GM21737 (cell line): ENCODE results near the gene OR2T3.
"Not testable (repeated sequence)": the region's sequence is repeated elsewhere in the genome, so short reads cannot be mapped to it uniquely, and the experiment has no call there.

Experiments used
- ATAC-seq: cut with Tn5 transposase; IDR thresholded peaks from one replicate; pipeline ENCODE4 v1.9.1; 2021; ENCODE audit warnings: mild to moderate bottlenecking, moderate library complexity; ENCODE audit not compliant: unreplicated experiment

Gene OR2T3, protein sequence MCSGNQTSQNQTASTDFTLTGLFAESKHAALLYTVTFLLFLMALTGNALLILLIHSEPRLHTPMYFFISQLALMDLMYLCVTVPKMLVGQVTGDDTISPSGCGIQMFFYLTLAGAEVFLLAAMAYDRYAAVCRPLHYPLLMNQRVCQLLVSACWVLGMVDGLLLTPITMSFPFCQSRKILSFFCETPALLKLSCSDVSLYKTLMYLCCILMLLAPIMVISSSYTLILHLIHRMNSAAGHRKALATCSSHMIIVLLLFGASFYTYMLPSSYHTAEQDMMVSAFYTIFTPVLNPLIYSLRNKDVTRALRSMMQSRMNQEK

DNA sequence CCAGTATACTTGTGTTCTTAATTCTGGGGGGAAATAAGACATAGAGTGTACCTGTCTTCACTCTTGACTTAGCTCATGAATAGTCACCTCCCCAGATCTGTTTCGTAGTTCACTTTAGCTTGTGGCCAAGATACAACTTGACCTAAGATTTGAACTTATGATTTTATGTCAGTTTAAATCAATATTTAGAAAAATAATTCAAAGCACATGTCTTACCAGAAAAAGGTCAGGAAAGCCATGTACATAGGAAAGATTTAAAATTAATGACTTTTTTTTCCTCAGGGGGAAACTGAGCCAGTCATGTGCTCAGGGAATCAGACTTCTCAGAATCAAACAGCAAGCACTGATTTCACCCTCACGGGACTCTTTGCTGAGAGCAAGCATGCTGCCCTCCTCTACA is at the start of gene OR2T3:
Gene OR2T3, plus strand, starts transcription at position 301 of the 400 bp plus-strand sequence. Its CDS starts 0 bp downstream, at position 301.
- ATAC-seq = not testable (repeated sequence)

DNA sequence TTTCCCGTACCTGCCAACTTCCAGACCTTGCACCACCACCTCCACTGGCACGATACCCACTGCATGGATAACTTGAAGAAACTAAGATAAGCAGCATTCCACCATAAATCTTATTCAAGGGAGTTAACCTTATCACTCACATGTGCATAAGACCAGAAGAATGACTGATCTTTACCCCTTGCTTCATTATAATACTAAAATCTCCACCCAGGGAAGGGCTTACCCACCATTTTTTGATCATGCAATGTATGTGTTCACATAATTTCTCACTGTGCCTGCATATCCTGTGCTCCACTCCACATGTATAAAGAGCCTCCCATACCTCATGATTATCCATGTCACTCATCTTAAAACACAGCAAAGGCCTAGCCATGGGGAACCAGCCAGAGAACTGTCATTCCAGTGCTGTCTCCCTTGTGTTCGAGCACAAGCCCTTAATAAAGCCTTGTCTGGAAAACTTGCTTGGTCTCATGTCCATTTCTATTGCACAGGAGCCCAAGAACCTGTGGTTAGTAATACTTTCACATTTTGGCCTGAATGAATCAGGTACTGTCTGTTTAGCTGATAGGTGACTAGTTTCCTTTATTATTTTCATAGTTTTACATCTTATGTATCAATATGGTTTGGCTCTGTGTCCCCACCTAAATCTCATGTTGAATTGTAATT is 45.5 kb upstream of the OR2T3 start:
- ATAC-seq = peak; percentile 42

DNA sequence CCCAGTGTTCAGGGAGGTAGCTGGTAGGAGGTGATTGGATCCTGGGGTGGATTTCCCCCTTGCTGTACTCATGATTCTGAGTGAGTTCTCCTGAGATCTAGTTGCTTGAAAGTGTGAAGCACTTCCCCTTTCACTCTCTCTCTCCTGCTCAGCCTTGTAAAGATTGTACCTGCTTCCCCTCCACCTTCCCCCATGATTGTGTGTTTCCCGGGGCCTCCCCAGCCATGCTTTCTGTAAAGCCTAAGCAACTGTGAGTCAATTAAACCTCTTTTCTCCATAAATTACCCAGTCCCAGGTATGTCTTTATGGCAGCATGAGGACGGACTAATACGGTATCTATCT is 45.0 kb upstream of the OR2T3 start:
- ATAC-seq = peak; percentile 95

DNA sequence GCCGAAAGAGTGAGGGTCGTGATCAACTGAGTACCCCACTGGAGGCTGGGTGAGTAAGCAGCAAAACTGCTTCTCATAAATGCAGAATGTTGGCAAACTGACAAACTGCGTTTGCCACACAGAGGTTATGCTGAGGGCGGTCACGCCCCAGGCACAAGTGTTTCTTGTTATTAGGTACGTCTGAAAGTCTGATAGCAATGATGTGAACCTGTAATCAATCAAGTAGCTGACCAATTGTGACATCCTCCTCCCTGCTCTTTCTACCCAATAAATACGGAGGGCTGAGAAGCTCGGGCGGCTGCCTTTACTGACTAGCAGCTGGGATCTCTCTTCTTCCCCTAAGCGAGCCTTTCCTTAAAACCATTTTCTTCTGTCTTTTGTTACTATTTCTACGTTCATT is 41.5 kb upstream of the OR2T3 start:
- not testable (repeated sequence) for ATAC-seq

DNA sequence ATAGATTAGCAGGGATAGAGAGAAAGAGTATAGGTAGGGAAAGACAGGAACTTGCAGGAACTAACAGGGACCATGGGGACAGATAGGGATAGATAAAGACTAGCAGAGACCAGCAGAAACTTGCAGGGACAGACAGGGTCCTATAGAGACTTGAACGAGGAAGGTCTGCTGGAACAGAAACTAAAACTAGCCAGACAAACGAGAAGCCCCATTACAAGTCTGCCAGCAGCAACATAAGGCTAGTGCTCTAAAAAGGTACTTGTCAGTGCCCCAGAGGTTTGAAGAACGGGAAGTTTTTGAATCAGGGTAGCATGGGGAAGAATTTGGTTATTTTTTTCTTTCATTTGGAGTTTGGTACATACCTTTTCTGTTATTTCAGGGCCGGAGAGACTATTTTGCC is 41.0 kb upstream of the OR2T3 start:
- ATAC-seq = not testable (repeated sequence)

DNA sequence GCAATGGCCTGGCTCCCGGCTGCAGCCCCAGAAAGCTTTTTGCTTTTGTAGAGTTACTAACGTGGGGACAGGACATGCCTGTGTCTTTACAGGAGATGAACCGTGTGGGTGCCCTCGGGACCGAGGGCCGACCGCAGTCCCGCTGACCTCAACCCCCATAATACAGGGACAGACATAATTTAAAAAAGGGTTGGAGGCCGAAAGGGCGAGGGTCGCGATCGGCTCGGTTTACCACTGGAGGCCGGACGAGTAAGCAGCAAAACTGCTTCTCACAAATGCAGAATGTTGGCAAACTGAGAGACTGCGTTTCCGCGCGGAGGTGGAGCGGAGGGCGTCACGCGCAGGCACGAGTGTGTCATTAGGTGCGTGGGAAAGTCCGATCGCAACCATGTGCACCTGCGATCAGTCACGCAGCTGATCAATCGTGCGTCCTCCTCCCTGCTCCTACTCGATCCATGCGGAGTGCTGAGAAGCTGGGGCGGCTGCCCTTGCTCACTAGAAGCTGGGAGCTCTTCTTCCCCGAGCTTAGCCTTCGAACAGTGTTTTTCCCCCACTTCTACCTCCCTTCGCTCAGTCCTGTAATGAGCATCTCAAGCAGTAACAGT is 39.2 kb upstream of the OR2T3 start:
- ATAC-seq = not testable (repeated sequence)

DNA sequence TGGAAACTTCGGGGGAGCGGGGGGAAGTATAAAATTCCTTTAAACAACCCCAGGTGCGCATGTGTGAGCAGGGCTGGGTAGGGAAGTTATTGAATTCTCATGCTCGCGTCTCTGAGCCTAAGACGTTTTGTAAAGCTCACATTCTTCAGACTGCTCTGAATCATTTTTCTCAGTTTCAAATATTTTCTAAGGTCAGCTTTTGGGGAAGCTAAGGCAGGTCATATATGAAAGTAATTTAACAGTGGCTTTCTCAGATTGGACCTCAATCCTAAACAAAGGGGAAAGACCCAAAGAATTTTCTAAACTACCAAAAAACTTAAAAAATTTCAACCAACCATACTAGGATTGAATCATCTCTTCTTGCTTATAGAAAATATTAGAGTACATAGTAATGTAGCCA is 38.2 kb upstream of the OR2T3 start:
- not testable (repeated sequence) for ATAC-seq

DNA sequence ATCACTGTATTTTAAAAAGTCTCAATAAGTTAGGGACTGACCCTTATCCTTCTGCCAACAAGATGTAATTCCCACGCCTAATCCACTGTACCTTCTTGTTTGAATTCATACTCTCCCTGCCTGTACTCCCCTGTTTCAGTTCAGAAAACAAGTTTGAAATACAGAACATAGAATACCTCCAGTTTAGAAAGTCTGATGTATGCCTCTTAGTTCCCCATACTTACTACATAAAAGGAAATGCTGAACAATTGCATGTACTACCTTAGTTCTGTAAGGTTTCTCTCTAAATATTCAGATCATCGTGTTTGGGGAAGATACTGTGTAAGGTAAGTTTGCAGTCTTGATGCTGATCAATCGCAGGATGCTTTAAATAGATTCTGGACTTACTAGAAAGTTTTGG is 36.8 kb upstream of the OR2T3 start:
- ATAC-seq = peak; percentile 62

DNA sequence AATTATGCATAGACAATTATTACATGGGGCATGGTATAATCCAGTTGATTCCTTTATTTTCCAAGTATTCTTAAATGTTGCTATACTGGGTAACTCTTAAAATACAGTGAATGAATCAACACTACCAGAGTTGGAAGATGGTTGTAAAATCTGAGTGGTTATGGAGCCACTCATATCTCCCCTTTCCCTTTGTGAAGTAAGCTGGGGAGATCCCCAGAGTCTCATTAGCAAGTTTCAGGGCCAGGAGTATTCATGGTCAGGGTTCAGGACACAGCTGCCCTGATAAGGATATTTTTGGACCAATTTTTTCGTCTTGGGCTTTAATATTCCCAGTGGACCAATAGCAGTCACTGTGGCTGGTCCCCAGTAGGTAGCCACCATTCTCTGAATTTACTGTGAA is 34.5 kb upstream of the OR2T3 start:
- not testable (repeated sequence) for ATAC-seq

DNA sequence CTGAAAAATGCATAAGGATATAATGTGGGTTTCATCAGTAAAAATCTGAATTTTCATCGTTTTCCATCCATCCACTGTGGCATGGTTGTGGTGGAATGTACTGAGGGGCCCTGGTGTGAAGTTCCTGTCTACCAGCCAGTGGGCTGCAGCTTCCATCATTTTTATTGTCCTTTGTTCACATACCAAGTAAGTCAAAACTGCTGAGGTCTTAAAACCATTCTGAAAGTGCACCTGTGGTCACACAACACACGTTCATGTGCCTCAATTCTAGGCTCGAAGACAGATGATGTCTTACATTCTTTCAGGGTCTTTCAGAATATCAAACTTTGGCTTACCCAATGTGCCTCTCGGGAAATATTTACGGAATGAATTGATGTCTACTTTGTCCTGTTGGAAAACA is 33.9 kb upstream of the OR2T3 start:
- not testable (repeated sequence) for ATAC-seq

DNA sequence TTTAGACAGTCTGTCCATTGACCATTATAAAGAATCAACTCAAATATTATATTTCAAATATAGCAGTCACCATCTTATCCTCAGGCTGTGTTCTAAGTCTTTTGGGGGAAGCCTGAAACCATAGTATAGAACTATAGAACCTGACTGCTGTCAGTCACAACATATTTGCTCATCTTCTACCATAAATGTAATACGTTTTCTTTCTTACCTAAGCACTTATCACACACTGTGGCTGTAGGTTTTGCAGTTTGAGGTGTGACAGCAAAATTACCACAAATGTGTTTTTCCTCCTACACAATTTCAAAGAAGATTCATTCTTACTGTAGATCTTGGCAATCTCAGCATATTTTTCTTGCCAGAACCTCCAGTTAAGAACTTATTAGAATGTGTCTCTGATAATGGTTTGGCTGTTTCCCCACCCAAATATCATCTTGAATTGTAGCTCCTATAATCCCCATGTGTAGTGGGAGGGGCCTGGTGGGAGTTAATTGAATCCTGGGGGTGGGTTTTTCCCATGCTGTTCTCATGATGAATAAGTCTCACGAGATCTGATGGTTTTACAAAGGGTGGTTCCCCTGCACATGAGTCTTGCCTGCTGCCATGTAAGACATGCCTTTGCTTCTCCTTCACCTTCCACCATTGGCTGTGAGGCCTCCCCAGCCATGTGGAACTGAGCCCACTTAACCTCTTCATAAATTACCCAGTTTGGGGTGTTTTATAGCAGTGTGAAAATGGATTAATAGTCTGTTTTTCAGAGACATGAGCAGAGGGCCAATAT is 30.5 kb upstream of the OR2T3 start:
- ATAC-seq = not testable (repeated sequence)

DNA sequence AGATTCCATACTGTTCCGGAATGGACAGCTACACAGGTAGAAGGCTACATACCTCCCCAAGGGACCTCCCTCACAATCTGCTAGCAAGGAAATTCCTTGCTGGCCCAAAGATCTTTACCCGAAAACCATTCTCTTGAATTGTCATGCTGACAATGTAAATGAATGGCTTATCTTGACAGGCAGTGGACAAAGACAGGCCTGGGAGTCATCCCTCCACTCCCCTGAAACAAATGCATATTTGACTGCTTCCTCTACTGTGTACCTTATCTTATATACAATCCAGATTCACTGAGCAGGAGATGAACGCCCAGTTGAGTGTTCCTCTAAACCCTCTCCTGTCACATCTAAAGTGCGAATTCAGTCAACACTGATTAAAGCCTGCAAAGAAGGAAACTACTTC is 28.5 kb upstream of the OR2T3 start:
- not testable (repeated sequence) for ATAC-seq

DNA sequence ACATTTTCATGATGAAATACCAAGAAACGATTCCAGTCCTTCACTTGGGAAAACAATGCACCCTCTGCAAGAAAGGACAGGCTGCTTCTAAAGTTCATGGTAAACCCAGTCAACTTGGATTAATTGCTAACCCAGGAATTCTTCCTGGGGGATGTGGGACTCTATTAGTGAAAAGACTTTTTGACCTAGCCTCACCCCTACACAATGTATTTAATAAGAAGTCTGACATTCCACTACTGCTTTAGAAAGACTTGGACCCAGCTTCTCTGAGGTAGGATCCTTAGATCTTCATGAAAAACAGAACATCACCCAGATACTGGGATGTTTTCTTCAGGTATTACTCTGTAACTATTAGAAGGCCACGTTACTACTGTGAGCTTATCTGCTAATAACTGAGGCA is 27.8 kb upstream of the OR2T3 start, which contains the start of gene OR2T2:
Gene OR2T2, plus strand, starts transcription at position 239 of the 400 bp plus-strand sequence. CDS start 7,161 bp downstream, outside the sequence.
- not testable (repeated sequence) for ATAC-seq

DNA sequence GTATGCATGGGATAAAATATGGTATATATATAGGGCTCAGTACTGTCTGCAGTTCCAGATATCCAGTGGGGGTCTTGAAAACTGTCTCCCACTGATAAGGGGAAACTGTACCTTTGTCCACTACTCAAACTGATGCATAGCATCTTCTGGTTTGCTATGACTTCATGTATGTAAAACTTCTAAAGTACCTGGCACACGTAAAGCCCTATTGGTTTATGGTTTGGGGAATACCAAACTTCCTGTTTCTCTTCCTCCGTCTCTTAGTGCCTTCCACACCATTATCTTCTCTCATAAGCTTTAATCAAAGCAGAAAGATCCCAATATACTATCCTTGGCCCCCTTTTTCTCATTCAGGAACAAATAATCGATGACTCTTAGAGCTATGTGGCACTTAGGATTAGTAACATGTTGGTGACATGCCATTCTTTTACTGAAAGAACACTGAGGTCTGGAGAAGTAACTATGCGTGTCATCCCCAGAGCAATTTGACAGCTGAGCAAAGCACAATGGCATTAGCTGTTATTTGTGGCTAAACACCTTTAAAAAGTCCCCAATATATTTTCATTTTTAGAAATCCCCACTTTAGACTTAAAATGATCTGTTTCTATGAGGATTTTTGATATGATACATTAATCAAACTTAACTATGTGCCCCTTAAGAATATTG is 24.6 kb upstream of the OR2T3 start:
- ATAC-seq = peak; percentile 56

DNA sequence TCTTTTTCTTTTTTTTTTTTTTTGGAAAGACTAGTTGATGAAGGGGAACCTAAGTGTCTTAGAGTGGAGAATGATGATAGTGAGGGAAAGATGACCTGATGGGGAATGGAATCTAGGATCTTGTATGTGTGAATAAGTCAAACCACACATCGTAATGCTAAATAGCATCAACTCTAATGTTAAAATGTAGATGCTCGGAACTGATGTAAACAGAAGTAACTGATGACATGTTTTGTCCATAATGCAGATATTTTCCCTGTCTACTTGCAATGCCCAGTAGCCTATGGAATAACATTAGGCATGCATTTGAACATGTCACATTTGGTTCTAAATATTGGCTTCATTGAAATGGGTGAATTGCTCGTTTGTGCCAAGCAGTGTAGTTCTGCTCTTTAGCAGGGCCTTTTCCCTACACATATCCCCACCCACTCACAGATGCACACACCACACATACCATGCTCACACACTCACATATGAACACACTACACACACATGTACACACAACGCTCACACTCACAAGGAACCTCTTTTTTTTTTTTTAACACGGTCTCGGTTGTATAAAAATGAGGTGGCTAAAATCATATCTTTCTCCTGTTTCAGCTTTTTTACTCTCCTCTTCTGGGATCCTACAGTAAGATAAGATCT is 23.2 kb upstream of the OR2T3 start:
- ATAC-seq = peak; percentile 5

DNA sequence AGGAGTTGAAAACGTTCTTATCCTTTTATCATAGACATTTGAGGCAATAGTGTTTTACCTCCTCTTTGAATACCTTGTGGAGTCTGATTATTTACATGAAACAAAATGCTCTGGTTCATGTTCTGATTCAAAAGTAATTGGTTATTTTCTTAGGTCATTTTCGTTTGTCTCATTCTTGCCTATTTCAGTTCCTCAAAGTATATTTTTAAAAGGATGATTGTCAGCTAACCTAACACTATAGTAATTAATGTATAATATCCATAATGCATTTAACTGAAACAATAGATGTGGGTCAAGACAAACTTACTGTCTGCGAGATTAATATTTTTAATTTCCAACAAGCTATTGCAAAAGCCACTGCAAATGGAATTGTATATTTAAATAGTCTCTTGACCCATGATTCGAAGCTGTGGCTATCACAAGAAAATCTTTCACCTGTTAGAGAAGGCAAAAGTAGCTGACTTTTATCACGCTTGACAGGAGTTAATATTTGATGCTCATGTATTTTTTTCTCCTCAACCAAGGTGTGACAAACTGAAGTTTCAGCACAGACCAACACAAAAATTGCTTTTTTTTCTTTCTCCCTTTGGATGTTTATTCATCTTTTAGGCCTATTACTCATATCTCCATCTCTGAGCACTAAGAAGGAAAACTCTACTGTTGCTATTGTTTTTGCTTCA is 22.5 kb upstream of the OR2T3 start:
- ATAC-seq = peak; percentile 66

DNA sequence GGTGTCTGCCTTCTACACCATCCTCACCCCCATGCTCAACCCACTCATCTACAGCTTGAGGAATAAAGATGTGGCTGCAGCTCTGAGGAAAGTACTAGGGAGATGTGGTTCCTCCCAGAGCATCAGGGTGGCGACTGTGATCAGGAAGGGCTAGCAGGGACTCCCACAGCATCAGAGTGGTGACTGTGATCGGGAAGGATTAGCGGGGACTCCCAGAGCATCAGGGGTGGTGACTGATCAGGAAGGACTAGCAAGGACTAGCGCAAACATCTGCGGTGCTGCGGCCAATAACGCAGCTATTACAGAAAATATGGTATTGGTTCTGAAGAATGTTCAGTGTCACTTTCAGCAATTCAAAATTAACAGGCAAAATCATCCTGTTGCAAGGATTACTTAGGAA is 19.5 kb upstream of the OR2T3 start:
- not testable (repeated sequence) for ATAC-seq

DNA sequence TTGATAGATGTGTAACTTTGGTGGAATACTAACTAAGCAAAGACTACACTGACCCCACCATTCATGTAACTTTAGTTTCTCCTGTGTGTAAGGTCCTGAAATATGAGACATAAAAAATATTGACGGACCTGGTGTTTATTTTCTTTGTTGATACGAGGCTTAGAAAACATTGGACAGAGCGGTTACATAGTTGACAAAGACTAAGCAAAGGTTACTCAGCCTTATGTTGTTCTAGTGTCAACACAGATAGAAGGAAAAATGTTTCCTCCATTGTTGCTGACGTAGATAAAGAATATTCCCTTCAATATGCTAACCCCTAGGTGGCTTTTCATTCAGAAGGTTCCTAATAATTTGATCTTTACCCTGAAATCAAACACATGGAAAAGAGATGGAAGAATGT is 18.1 kb upstream of the OR2T3 start:
- not testable (repeated sequence) for ATAC-seq

DNA sequence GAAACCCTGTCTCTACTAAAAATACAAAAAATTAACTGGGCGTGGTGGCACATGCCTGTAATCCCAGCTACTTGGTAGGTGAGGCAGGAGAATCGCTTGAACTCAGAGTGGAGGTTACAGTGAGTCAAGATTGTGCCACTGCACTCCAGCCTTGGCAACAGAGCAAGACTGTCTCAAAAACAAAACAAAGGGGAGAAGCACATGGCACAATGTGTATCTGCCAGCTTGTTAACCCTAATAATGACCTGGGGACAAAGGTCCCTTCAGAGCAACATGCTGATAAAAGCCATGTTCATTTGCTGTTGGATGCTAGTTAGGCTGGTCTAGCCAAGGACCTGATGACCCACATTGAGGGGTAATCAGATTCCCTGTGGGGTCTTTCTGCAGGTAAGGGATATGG is 16.5 kb upstream of the OR2T3 start:
- ATAC-seq = not testable (repeated sequence)

DNA sequence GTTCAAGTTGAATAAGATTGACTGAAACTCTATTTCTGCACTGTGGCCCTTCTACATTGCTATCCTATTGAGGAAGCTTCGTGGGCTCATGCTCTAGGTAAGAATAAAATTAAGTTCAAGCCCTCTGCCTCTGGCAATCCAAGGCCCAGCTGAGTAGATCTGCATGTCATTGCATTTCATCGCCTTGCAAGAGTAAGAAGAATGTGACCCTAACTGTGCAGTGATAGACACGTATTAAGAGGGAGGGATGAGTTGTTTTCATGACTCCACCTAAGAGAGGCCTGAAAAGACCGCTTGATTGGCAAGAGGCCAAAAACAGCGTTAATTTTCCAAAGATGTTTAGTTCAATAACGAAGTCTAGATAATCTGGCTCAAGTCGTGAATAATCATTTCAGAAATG is 14.0 kb upstream of the OR2T3 start:
- ATAC-seq = not testable (repeated sequence)
